ENCODE results near the gene UBE2V1. TPM values are rescaled to one million over a fixed set of nuclear protein-coding genes. Genes with fewer than 3 reads are reported as not detected.

The UBE2V1 gene
- total and polyA plus RNA-seq, 2 of the 13 experiments (the other 11 are each of a cell fraction or from before 2014, with no cell fraction given) = 81.3 to 132 TPM

- TF ChIP-seq ZBTB40 (IDR thresholded peaks at IDR 0.05) = no peak
- 0 out of 2 replicates have a peak, but pooled peaks have one; percentile 4 for TF ChIP-seq ZBTB40 (CRISPR knock-in tag; IDR thresholded peaks at IDR 0.05)
- TF ChIP-seq ZNF589 (CRISPR knock-in tag; conservative IDR thresholded peaks at IDR 0.05) = no peak
- no peak for TF ChIP-seq JDP2 (CRISPR knock-in tag; IDR thresholded peaks at IDR 0.05; ENCODE audit: borderline replicate concordance)
- no peak for TF ChIP-seq PRDM4 (CRISPR knock-in tag; IDR thresholded peaks at IDR 0.05; ENCODE audit: borderline replicate concordance)
- TF ChIP-seq NR1H2 (CRISPR knock-in tag; IDR thresholded peaks at IDR 0.05; ENCODE audit: borderline replicate concordance, low read depth) = no peak
- no peak for TF ChIP-seq ZSCAN21 (CRISPR knock-in tag; IDR thresholded peaks at IDR 0.05; ENCODE audit: borderline replicate concordance)
- TF ChIP-seq MLX (CRISPR knock-in tag; IDR thresholded peaks at IDR 0.05) = no peak
- no peak for TF ChIP-seq TOE1 (CRISPR knock-in tag; IDR thresholded peaks at IDR 0.05)
- TF ChIP-seq ZNF883 (CRISPR knock-in tag; IDR thresholded peaks at IDR 0.05; ENCODE audit: not compliant biosample characterization) = peak; percentile 35
- TF ChIP-seq NFE2L2 (IDR thresholded peaks at IDR 0.05; ENCODE audit: low read length) = 0 out of 2 replicates have a peak, but pooled peaks have one; percentile 0
- no peak for TF ChIP-seq GTF3A (CRISPR knock-in tag; conservative IDR thresholded peaks at IDR 0.05)
- TF ChIP-seq ZNF160 (CRISPR knock-in tag; IDR thresholded peaks at IDR 0.05) = no peak
- no peak for TF ChIP-seq ELF3 (CRISPR knock-in tag; IDR thresholded peaks at IDR 0.05)
- TF ChIP-seq KDM3A (CRISPR knock-in tag; IDR thresholded peaks at IDR 0.05; ENCODE audit: low read depth) = no peak
- no peak for TF ChIP-seq ZNF792 (CRISPR knock-in tag; IDR thresholded peaks at IDR 0.05)
- TF ChIP-seq ZBTB34 (CRISPR knock-in tag; IDR thresholded peaks at IDR 0.05) = no peak
Observed at GRCh38 chr20:50116368-50116999, 3.5 kb upstream of the UBE2V1 start (continued).
